Measurements from ENCODE around the gene KANSL1.

DNA sequence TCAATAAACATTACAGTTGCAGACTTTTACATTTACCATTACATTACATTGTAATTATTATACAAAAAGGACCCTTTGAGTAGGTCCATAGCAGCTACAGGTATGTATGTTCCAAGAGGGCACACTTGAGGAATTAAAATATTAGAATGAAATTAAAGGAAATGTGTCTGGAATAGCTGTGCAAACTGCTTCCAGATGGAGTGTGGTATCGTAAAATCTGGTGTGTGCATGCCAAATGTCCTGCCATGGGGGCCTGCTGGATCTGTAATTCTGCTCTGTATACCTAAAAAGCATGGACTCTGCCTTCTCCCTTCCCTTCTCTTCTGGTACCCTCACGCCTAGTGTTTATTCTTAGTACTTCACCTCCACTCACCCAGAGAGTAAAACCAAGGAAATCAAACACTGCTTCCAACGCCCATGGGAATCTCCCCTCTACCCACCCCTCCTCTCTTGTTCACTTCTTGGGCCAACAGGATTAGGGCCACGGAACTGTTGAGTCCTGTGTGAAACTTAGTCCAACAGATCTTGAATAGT is 155.4 kb downstream of the KANSL1 start:
- TF ChIP-seq POLR2A (IDR thresholded peaks at IDR 0.05) (no peak), CTCF (IDR thresholded peaks at IDR 0.05) (no peak), EP300 (IDR thresholded peaks at IDR 0.05) (no peak), POLR2AphosphoS5 (IDR thresholded peaks at IDR 0.05) (no peak)

Data from gastroesophageal sphincter (tissue), 3 donors.